Lower leg skin (tissue), 4 donors: ENCODE measurements around the gene DEFB127. TPM values are rescaled to one million over a fixed set of nuclear protein-coding genes. Genes with fewer than 3 reads are reported as not detected.
"Not testable (repeated sequence)": the region's sequence is repeated elsewhere in the genome, so short reads cannot be mapped to it uniquely, and the experiment has no call there.

Source experiments
- DNase-seq, 2 donors: peaks; one replicate each; pipeline ENCODE4 v3.0.0-alpha.2; 2019; ENCODE audit warnings: low spot score in 2 of 2
- H3K4me3 ChIP-seq: fragments of 200-600 bp; sonication (generic); 2 replicates; pipeline ENCODE4 v1.5.1; 2017; ENCODE audit warnings: mild to moderate bottlenecking, low read depth; ENCODE audit not compliant: poor library complexity, severe bottlenecking
- CTCF ChIP-seq, 3 donors: fragments of 450-650 bp; IDR thresholded peaks; one replicate each; pipeline ENCODE4 v1.5.1; 2016; ENCODE audit warnings: antibody characterized with exemption in 3 of 3, mild to moderate bottlenecking in 3 of 3, moderate library complexity in 2 of 3
- POLR2A ChIP-seq, 2 donors: fragments of 450-650 bp; IDR thresholded peaks; one replicate each; pipeline ENCODE4 v1.6.1; 2016 to 2017; ENCODE audit warnings: antibody characterized with exemption in 2 of 2, mild to moderate bottlenecking in 1 of 2, moderate library complexity in 1 of 2
- WGBS, 2 donors: methylation state at CpG; one replicate each; pipeline ENCODE4 v1.1.5; 2018; 5-methylcytosine and 5-hydroxymethylcytosine counted together
- intact Hi-C: fragments of 100-400 bp; cut with DNase I; formaldehyde crosslinking; loops from one replicate; pipeline ENCODE4 v1.15.0; 2023; ENCODE audit warnings: low total_unique reads
- total RNA-seq, 4 donors: library from RNA; depleted of rRNA; stranded (reverse); fragments of >200 nt; gene quantifications; one replicate each; pipeline ENCODE4 v1.1.0, GENCODE V29; 2016

The DEFB127 gene
- total RNA-seq, 4 donors from 2014 or later, result not detected

- no peak for DNase-seq
- WGBS, 2 donors, result 62 to 66% methylated on average over 7 of the region's 7 CpGs
- TF ChIP-seq POLR2A (IDR thresholded peaks at IDR 0.05) (no peak), CTCF (IDR thresholded peaks at IDR 0.05) (no peak)
- intact Hi-C loops, result no loop called here
- H3K4me3 ChIP-seq, result no peak within 1 kb of the TSS
These were observed 32.4 kb downstream of the DEFB127 start, which contains the start of gene DEFB128 for GRCh38 chr20:189611-190010. Gene DEFB128 (minus strand): TSS chr20:189711. CDS start chr20:189623, 88 bp downstream.

- DNase-seq, result no peak
- no peak overlapping the region for H3K4me3 ChIP-seq
- no peak for TF ChIP-seq CTCF (IDR thresholded peaks at IDR 0.05)
- TF ChIP-seq POLR2A (IDR thresholded peaks at IDR 0.05), result no peak
- 84 to 93% methylated on average over 1 of the region's 1 CpG for WGBS, 2 donors
- intact Hi-C loops, result no loop called here
These were observed 41.0 kb downstream of the DEFB127 start for GRCh38 chr20:198225-198624.

DNA sequence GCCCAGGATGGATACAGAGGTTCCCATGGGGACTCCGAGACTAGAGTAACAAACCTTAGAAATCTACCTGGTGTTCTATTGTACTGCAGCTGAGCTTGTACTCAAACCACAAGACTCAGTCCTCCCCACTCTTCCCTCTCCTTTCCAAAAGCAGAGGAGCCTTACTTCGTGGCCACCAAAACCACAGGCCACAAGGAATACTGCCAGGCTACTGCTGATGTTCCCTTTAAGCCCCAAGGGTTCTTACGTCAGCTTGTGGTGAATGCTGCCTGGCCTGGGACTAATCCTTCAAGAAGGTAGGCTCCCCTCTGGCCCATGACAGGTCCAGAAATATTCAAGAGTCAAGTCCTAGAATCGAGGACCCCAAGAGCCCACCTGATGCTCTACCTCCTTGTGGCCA is 42.7 kb downstream of the DEFB127 start:
- no peak overlapping the region for H3K4me3 ChIP-seq
- DNase-seq, result no peak
- 65 to 69% methylated on average over 4 of the region's 4 CpGs for WGBS, 2 donors
- TF ChIP-seq CTCF (IDR thresholded peaks at IDR 0.05), result no peak
- no peak for TF ChIP-seq POLR2A (IDR thresholded peaks at IDR 0.05)
- intact Hi-C loops, result no loop called here

DNA sequence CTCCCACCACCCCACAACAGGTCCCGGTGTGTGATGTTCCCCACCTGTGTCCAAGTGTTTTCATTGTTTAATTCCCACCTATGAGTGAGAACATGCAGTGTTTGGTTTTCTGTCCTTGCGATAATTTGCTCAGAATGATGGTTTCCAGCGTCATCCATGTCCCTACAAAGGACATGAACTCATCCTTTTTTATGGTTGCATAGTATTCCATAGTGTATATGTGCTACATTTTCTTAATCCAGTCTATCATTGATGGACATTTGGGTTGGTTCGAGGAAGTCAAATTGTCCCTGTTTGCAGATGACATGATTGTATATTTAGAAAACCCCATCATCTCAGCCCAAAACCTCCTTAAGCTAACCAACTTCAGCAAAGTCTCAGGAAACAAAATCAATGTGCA is 46.4 kb downstream of the DEFB127 start:
- intact Hi-C loops, H3K4me3 ChIP-seq, DNase-seq: not testable (repeated sequence)
- WGBS, 2 donors, result 63 to 76% methylated on average over 4 of the region's 4 CpGs

Other genes starting within 250 kb of the DEFB127 start
- not detected for gene DEFB125, start 69.8 kb upstream of the DEFB127 start, total RNA-seq
- not detected for gene DEFB126, start 14.9 kb upstream of the DEFB127 start, total RNA-seq
- gene DEFB128, start 32.3 kb downstream of the DEFB127 start, total RNA-seq, result not detected
- not detected for gene DEFB129, start 69.8 kb downstream of the DEFB127 start, total RNA-seq
- not detected for gene DEFB132, start 100.3 kb downstream of the DEFB127 start, total RNA-seq
- gene C20orf96, start 133.3 kb downstream of the DEFB127 start, total RNA-seq, result under 1 TPM in 3 of 4 donors, not detected in 1; 0.36 to 0.59 (median 0.52) TPM
- 10 to 100 TPM in 1 of 4 donors, 1 to 10 TPM in 3; 7.3 to 10.8 (median 9.2) TPM for gene ZCCHC3, start 140.1 kb downstream of the DEFB127 start, total RNA-seq
- 1 to 10 TPM; 4.7 to 9.9 (median 5.4) TPM for gene SOX12, start 168.1 kb downstream of the DEFB127 start, total RNA-seq
- gene NRSN2, start 189.7 kb downstream of the DEFB127 start, total RNA-seq, result 10 to 100 TPM in 2 of 4 donors, 1 to 10 TPM in 2; 4.4 to 16.6 (median 9.9) TPM
- 10 to 100 TPM; 20.6 to 35.2 (median 27.5) TPM for gene TRIB3, start 223.3 kb downstream of the DEFB127 start, total RNA-seq